ENCODE results near the gene APOLD1.
A peak's percentile ranks its signal among the peaks of the same experiment; 100 is the strongest.
"Not testable (repeated sequence)": the region's sequence is repeated elsewhere in the genome, so short reads cannot be mapped to it uniquely, and the experiment has no call there.

APOLD1 gene

DNA sequence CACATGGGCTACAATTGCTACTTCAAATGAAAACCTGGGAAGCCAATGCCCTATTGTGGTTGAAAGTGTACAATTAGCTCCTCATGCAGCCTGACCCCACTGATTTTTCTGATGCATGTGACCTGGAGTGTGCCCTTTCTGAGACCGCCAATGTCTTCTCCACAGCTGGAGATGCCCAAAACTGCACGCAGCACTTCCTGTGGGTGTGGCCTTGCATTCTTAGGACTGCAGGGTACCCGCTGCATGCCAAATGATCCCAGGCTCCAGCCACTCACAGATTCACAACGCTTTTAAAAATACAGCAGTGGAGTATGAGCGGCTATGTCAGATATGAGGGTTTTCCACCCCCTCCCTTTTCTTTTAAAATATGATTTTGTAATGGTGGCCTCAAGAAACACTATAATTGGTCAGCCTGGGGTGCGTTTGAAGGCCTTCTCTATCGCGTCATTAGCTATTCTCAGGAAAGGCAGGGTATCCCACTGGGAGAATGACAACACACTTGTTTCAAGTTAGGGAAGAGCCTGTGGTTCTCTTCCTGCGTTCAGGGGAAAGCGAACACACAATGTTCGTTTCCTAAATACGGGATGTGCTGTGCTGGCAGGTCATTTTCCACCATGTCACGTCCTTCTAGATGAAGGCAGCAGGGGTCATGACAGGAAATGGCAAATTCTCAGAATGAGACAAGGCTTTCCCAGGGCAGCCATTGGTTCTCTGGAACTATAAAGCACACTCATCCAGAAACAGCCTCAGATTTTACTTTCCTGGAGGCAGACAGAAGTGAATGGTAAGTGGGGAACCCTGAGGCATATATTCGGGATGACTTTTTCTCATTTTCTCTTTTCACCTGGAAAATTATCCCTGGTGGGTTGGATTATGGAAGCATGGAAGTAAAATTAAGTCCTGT is at the start of gene APOLD1:
Gene APOLD1, plus strand, starts transcription at position 749 of the 904 bp plus-strand sequence. Its CDS starts 33 bp downstream, at position 782.
- DNase-seq, result no peak

DNA sequence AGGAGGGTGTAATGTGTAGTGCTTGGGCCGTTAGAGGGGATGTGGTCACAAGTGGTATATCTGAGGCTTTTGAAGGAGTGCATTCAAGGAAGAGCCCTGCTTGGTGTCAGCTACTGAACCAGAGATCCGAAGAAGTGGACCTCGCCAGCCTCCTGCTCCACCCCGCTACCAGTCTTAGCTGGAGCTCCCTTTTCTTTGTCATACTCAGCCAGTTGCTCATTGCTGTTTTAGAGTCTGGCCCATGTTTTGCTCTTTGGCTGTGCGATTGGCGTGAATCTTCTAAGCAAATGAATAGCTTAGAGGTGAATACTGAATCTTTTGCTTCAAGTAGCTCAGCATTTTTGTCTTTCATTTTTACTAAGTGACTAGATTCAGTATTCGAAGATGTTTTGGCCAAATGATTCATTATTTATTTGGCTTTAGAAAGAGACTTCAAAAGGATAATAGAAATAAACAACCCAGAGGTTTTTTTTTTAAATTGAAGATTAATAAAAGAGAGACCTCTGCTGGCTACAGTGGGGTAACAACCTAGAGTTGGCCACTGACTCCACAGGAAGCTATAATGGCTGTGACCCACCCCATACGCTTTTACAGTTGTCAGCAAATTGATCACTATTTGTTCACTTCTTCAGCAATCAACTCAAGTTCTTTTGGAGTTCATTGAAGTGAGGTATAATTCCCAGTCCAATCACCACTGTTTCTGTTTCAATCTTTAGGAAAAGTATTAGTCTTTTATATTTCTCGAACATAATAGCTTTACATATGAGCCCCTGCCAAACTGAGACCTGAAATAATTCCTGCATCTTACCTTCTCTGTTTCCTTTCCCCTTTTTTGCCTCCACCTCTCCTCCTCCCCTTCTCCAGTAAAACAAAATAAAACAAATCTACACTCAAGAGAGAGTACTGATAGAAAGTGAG is 48.4 kb upstream of the APOLD1 start:
- DNase-seq, result no peak

GRCh38 chr12:12738152-12738551 is 47.3 kb upstream of the APOLD1 start:
- DNase-seq, result not testable (repeated sequence)

- no peak for DNase-seq
Observed at GRCh38 chr12:12741660-12742059, 43.8 kb upstream of the APOLD1 start.

DNA sequence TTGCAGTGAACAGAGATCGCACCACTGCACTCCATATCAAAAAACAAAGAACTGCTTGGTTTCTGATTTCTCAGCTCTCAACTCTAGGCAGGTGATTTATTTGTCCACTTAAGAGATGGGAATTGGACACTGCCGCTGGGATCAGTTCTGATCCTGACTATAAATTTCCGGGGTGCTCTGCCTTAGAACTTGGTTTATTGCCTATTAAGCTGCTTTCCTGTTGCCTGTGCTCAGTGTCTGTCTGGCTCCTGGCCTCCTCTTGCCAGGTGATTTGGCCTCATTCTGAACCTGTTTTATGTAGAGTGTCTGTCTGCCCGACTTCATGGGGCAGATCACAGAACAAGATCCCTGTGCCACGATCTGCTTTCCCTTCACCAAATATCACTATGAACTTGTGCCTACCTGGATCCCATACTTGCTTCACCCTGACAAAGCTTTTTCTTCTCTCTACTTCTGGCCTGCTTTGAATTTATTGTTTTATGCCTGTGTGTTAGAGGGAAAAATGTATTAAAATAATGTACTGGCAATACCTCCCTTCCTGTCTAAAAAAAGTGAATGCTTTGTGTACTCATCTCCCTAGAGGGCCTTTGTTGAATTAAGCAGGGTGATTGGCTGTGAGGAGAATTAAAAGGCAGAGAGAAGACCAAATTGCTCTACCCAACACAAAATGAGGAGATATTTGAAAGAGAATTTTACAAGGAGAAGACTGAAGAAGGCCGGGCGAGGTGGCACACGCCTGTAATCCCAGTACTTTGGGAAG is 40.7 kb upstream of the APOLD1 start:
- no peak for DNase-seq

GRCh38 chr12:12745576-12746211 is 39.8 kb upstream of the APOLD1 start:
- no peak for DNase-seq

GRCh38 chr12:12747278-12747677 is 38.2 kb upstream of the APOLD1 start:
- DNase-seq, result no peak

DNA sequence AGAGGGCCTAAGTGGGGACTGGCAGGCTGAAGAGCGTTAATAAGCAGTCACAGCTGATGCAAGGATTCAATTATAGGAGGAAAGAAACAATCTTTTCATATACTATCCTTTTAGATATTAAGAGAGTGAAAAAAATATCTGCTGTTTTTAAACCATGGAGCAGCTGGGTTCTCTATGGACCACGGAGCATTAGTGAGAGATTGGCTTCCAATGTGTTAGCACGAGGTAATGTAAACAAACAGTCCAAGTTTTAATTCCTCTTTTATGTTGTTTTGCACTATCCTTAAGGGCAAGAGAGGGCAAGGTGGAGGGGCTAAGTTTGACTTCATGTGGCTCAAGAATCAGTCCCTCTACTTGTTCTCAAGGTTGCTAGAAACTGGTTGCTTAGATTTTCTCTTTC is 37.4 kb upstream of the APOLD1 start:
- no peak for DNase-seq

- no peak for DNase-seq
Observed at GRCh38 chr12:12749433-12749832, 36.0 kb upstream of the APOLD1 start.

GRCh38 chr12:12755923-12756322 is 29.5 kb upstream of the APOLD1 start:
- DNase-seq, result no peak

GRCh38 chr12:12757121-12757520 is 28.3 kb upstream of the APOLD1 start:
- no peak for DNase-seq

DNA sequence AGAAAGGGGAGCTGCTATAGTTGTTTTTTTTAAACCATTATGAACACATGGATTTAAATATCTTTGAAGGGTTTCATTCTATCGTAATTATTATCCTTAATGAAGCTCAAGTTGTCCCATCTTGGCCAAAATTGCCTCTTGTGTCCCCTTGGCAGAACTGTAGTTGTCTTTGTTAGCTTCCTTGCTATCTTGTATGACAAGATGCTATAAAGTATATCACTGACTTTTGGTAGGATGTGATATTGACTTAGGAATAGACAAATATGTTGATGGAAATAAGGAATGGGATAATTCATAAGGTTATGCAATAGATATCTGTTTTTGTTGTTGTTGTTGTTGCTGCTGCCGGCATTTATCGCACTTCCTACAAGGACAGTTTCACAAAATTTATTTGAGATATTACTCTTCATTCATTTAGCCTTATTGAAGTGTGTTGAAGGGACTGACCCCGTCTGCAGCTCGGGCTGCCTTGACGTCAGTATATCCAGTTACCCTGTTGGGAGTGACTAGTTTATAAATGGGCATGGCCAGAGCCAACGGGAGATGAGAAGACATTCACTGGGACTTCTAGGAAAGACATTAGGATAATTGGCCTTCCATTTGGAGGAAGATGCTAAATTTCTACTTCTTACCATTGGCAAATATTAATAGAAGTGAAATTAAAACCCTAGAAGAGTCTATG is 26.1 kb upstream of the APOLD1 start:
- no peak for DNase-seq

DNA sequence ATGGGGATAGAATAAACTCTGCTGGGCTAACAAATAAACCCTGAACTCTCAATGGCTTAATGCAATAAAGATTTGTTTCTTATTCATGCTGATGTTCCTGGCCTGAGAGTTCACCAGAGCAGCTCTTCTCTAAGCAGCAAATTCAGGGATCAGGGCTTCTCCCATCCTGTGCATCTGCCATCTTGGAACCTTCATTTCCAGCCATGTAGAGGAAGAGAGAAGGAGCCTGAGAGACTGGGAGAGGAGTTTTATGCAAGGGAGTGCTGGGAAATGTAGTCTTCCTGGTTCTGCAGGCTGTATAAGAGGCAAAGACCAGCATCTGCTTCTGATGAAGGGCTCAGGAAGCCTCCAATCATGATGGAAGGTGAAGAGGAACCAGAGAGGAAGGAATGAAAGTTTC is 20.6 kb upstream of the APOLD1 start:
- no peak for DNase-seq

GRCh38 chr12:12770262-12770661 is 15.2 kb upstream of the APOLD1 start:
- DNase-seq, result no peak

- no peak for DNase-seq
Observed at GRCh38 chr12:12774791-12775190, 10.7 kb upstream of the APOLD1 start.

DNA sequence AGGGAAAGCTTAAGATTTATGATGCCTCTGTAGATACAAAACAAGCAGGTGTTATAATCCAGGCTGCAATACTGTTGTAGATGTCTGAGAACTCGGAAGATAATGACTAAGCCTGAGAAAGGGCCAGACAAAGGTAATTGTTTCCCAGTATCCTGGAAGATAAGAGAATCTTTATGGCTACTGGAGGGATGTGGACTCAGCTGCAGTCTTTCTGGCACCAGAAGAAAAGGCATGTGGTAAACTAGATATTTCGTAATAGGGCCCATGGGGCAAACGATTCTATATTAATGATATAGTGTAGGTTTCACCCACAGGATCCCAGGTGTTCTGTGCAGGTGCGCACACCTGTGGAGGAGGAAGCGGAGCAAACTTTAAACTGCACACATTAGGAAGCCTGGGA is 9.2 kb upstream of the APOLD1 start:
- DNase-seq, result peak; percentile 6

GRCh38 chr12:12777092-12777491 is 8.4 kb upstream of the APOLD1 start:
- no peak for DNase-seq

DNA sequence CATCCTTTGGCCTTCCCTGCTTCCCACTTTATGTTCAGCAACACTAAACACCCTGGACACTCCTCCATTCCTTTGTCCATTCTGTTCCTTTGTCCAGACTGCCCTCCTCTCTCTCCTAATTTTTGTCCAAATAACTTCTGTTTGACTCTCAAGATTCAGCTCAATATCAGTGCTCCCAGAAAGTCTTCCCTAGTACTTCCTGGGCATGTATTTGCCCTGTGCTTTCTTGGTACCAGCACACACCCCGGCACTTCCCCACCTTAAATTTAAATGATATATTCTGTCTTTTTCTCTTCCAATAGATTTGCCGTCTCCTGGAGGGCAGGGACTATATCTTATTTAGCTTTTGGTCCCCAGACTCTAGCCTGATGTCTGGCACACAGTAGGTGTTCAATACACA is 6.5 kb upstream of the APOLD1 start:
- no peak for DNase-seq

DNA sequence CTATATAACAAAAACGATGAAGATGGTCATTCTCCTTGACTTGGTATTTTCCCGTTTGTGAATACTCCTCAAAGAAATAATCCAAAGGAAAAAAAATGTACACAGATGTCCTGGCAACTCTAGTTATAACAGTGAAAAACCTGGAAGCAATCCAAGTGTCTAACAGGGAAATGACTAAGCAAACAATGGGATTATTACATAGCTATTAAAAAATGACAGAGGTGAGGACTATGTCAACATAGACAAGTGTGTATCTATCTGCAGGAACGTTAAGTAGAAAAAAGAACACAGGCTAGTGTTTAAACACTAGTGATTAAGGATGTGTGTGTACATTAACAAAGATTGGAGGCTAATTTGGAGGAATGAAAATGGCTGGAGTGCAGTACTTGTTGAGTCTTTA is 5.9 kb upstream of the APOLD1 start:
- DNase-seq, result peak; percentile 96

- no peak for DNase-seq
Observed at GRCh38 chr12:12784116-12784515, 1.3 kb upstream of the APOLD1 start.

- no peak for DNase-seq
Observed at GRCh38 chr12:12786351-12786705, 869 bp downstream of the APOLD1 start.
